ENCODE results near the gene ZNF384. TPM values are rescaled to one million over a fixed set of nuclear protein-coding genes. Genes with fewer than 3 reads are reported as not detected.

ZNF384 gene
- 10 to 100 TPM; 54.5 to 67.8 (median 64.3) TPM for total RNA-seq
- long read RNA-seq, donor 1, partial matches to known transcripts: 16 of 39 reads
- long read RNA-seq, donor 1, other reads (novel, unspliced or antisense): 19 of 39 reads
- long read RNA-seq, donor 2, partial matches to known transcripts: 2 of 5 reads
- long read RNA-seq, donor 2, other reads (novel, unspliced or antisense): 3 of 5 reads

- DNase-seq (peak; percentile 94 to 98 (median 97)), ATAC-seq (peak; percentile 91)
- Histone ChIP-seq H3K9me3 (no peaks in the 10 kb centered on the region), H3K4me1 (ENCODE audit: low read depth) (peaks cover 25% of the 10 kb centered on the region), H3K36me3 (ENCODE audit: low read depth) (peaks cover 3% of the 10 kb centered on the region), H3K4me3 (peak within 1 kb of the TSS; percentile 90)
- intact Hi-C loops (cut with DNase I, micrococcal nuclease): no loop called here
- TF ChIP-seq CTCF (IDR thresholded peaks at IDR 0.05): peak; percentile 16
These were observed at the start of gene ZNF384 for GRCh38 chr12:6688999-6689882. ZNF384 (minus strand) TSS chr12:6689375; CDS start chr12:6679520, 9,855 bp downstream.

GRCh38 chr12:6736754-6737153 lies 47.6 kb upstream of the ZNF384 start:
- Histone ChIP-seq H3K9me3 (no peaks in the 10 kb centered on the region), H3K4me1 (ENCODE audit: low read depth) (no peaks in the 10 kb centered on the region), H3K36me3 (ENCODE audit: low read depth) (no peaks in the 10 kb centered on the region), H3K4me3 (no peak overlapping the region)
- intact Hi-C loops (cut with DNase I, micrococcal nuclease): loop anchor here in 1 of 2 donors (10.0 kb wide), 1 partner anchor 88 kb away; the partner anchor contains the start of genes GPR162 and P3H3
- ATAC-seq (no peak), DNase-seq (no peak)
- no peak for TF ChIP-seq CTCF (IDR thresholded peaks at IDR 0.05)

- DNase-seq (peak in 2 of 3 donors; percentile 72 to 82), ATAC-seq (peak; percentile 92)
- Histone ChIP-seq H3K9me3 (no peaks in the 10 kb centered on the region), H3K4me3 (no peak overlapping the region), H3K4me1 (ENCODE audit: low read depth) (no peaks in the 10 kb centered on the region), H3K36me3 (ENCODE audit: low read depth) (peaks cover 4% of the 10 kb centered on the region)
- peak; percentile 32 for TF ChIP-seq CTCF (IDR thresholded peaks at IDR 0.05)
- intact Hi-C loops (cut with DNase I, micrococcal nuclease): loop anchor here in 1 of 2 donors (10.0 kb wide), 1 partner anchor 89 kb away; the partner anchor contains the start of genes GPR162 and P3H3
These were observed 46.4 kb upstream of the ZNF384 start for GRCh38 chr12:6735448-6736191.

- H3K4me3 ChIP-seq: no peak overlapping the region
- H3K9me3 ChIP-seq: no peaks in the 10 kb centered on the region
- DNase-seq: no peak
- ATAC-seq: peak; percentile 66
- intact Hi-C loops (cut with DNase I, micrococcal nuclease): loop anchor here in 1 of 2 donors (10.0 kb wide), 1 partner anchor 90 kb away; the partner anchor contains the start of genes GPR162 and P3H3
- H3K36me3 ChIP-seq (ENCODE audit: low read depth): peaks cover 7% of the 10 kb centered on the region
- no peaks in the 10 kb centered on the region for H3K4me1 ChIP-seq (ENCODE audit: low read depth)
- TF ChIP-seq CTCF (IDR thresholded peaks at IDR 0.05): no peak
These were observed 45.6 kb upstream of the ZNF384 start for GRCh38 chr12:6734506-6735387.

All from mucosa of descending colon (tissue), 3 donors.